Endothelial cell of umbilical vein (primary cell): ENCODE results near the gene PRSS56.

Source experiments
- CTCF ChIP-seq, 2 donors: IDR thresholded peaks; 1 replicate in 1 of 2; 2 replicates in 1 of 2; pipeline ENCODE4 v1.5.1; 2011; ENCODE audit warnings: low read length in 2 of 2, mild to moderate bottlenecking in 2 of 2, moderate library complexity in 2 of 2, control low read depth in 1 of 2, inconsistent platforms in 1 of 2, low read depth in 1 of 2; ENCODE audit not compliant: insufficient read depth in 1 of 2; ENCODE audit errors: extremely low read depth in 1 of 2
- EZH2 ChIP-seq: IDR thresholded peaks from 2 replicates; pipeline ENCODE4 v1.6.1; 2012; ENCODE audit warnings: borderline replicate concordance, low read depth, mild to moderate bottlenecking, moderate library complexity, low read length, inconsistent platforms; ENCODE audit not compliant: severe bottlenecking
- FOS ChIP-seq: IDR thresholded peaks from 2 replicates; pipeline ENCODE4 v1.6.1; 2011; ENCODE audit warnings: mild to moderate bottlenecking, low read length, moderate library complexity, borderline replicate concordance; ENCODE audit not compliant: insufficient read depth
- JUN ChIP-seq: IDR thresholded peaks from 2 replicates; pipeline ENCODE4 v1.6.1; 2011; ENCODE audit warnings: borderline replicate concordance, low read depth; ENCODE audit not compliant: insufficient read length, insufficient read depth
- MAX ChIP-seq: IDR thresholded peaks from 2 replicates; pipeline ENCODE4 v1.6.1; 2011; ENCODE audit not compliant: insufficient read depth, insufficient read length
- POLR2A ChIP-seq: IDR thresholded peaks from 2 replicates; pipeline ENCODE4 v1.6.1; 2012; ENCODE audit warnings: low read depth, mild to moderate bottlenecking, control low read depth, low read length
- POLR2AphosphoS5 ChIP-seq: IDR thresholded peaks from 2 replicates; pipeline ENCODE4 v1.6.1; 2012; ENCODE audit warnings: low read depth, mild to moderate bottlenecking, control low read depth, low read length, moderate library complexity; ENCODE audit not compliant: insufficient read depth

GRCh38 chr2:232521098-232521497 is 910 bp downstream of the PRSS56 start:
- TF ChIP-seq CTCF (IDR thresholded peaks at IDR 0.05; ENCODE audit: extremely low read depth in 1 of 2, insufficient read depth in 1 of 2, low read depth in 1 of 2, low read length in 2 of 2) (no peak), POLR2A (no peak), FOS (no peak), MAX (no peak), EZH2 (no peak), JUN (no peak), POLR2AphosphoS5 (no peak)
